ENCODE measurements around the gene ABCG4.

The ABCG4 gene

GRCh38 chr11:119210050-119210449 is 61.2 kb downstream of the ABCG4 start:
- DNase-seq = no peak
